ENCODE results near the gene LY6G6F. TPM values are rescaled to one million over a fixed set of nuclear protein-coding genes. Genes with fewer than 3 reads are reported as not detected.

Gene LY6G6F
- total and polyA plus RNA-seq, 2 of the 13 experiments (the other 11 are each of a cell fraction or from before 2014, with no cell fraction given) = not detected

DNA sequence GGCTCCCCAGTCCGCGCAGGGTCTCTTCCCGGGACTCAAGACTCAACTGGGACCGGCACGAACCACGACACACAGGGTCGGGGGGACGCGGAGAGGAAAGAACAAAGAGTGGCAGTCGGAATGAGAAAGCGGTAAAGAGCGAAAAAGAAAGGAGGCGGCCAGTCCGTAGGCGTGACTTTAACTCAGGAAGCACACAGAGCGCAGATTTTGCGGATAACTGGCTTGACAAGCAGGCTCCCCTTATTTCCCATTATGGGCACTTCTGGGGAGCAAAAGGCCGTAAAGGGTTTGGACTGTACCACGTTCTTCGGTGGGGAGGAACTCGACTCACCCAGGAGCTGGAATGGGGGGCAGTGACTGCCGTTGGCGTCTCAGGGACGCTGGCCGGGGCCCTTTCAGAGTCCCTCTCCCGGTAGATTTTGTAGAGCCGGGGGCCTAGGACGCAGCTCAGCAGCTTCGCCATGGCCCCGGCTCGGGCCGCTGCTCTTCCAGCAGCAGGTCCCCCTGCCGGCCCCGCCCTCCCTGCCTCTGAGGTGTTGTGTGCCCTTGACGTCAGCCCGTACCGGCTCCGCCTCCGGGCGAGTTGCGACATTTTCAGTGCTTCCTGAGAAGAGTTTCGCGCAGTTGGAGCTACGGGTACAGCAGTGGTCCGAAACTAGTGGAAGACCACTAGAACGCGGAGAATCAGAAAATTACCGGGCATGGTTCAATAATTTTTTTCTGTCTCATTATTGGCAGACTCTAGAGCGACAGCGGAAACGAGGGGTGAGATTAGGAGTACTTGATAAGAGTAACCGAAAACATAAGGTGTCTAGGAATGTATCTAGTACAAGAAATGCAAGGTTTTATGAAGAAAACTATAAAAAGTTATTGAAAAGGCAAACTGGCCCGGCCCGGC is 3.6 kb upstream of the LY6G6F start, which contains the start of gene ABHD16A (continued):
- TF ChIP-seq, protein P1, sequence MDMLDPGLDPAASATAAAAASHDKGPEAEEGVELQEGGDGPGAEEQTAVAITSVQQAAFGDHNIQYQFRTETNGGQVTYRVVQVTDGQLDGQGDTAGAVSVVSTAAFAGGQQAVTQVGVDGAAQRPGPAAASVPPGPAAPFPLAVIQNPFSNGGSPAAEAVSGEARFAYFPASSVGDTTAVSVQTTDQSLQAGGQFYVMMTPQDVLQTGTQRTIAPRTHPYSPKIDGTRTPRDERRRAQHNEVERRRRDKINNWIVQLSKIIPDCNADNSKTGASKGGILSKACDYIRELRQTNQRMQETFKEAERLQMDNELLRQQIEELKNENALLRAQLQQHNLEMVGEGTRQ (IDR thresholded peaks at IDR 0.05; ENCODE audit: low read depth, low read length) = no peak
- TF ChIP-seq, protein P1 (CRISPR knock-in tag; IDR thresholded peaks at IDR 0.05; ENCODE audit: borderline replicate concordance) = no peak
- no peak for TF ChIP-seq SMAD9 (CRISPR knock-in tag; IDR thresholded peaks at IDR 0.05)
- peak; percentile 92 for TF ChIP-seq ELF1 (CRISPR knock-in tag; IDR thresholded peaks at IDR 0.05)
- peak; percentile 93 for TF ChIP-seq THAP11 (CRISPR knock-in tag; IDR thresholded peaks at IDR 0.05)
- TF ChIP-seq, protein P2, sequence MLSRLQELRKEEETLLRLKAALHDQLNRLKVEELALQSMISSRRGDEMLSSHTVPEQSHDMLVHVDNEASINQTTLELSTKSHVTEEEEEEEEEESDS (CRISPR knock-in tag; IDR thresholded peaks at IDR 0.05; ENCODE audit: borderline replicate concordance) = 0 out of 2 replicates have a peak, but pooled peaks have one; percentile 31
- peak; percentile 59; the same call in 1 of the 2 replicates for TF ChIP-seq SRF (IDR thresholded peaks at IDR 0.05; ENCODE audit: low read depth, low read length)
- TF ChIP-seq, protein P3, sequence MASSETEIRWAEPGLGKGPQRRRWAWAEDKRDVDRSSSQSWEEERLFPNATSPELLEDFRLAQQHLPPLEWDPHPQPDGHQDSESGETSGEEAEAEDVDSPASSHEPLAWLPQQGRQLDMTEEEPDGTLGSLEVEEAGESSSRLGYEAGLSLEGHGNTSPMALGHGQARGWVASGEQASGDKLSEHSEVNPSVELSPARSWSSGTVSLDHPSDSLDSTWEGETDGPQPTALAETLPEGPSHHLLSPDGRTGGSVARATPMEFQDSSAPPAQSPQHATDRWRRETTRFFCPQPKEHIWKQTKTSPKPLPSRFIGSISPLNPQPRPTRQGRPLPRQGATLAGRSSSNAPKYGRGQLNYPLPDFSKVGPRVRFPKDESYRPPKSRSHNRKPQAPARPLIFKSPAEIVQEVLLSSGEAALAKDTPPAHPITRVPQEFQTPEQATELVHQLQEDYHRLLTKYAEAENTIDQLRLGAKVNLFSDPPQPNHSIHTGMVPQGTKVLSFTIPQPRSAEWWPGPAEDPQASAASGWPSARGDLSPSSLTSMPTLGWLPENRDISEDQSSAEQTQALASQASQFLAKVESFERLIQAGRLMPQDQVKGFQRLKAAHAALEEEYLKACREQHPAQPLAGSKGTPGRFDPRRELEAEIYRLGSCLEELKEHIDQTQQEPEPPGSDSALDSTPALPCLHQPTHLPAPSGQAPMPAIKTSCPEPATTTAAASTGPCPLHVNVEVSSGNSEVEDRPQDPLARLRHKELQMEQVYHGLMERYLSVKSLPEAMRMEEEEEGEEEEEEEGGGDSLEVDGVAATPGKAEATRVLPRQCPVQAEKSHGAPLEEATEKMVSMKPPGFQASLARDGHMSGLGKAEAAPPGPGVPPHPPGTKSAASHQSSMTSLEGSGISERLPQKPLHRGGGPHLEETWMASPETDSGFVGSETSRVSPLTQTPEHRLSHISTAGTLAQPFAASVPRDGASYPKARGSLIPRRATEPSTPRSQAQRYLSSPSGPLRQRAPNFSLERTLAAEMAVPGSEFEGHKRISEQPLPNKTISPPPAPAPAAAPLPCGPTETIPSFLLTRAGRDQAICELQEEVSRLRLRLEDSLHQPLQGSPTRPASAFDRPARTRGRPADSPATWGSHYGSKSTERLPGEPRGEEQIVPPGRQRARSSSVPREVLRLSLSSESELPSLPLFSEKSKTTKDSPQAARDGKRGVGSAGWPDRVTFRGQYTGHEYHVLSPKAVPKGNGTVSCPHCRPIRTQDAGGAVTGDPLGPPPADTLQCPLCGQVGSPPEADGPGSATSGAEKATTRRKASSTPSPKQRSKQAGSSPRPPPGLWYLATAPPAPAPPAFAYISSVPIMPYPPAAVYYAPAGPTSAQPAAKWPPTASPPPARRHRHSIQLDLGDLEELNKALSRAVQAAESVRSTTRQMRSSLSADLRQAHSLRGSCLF (CRISPR knock-in tag; IDR thresholded peaks at IDR 0.05; ENCODE audit: borderline replicate concordance) = no peak
- no peak for TF ChIP-seq ZNF260 (CRISPR knock-in tag; IDR thresholded peaks at IDR 0.05; ENCODE audit: borderline replicate concordance, low read depth)
- TF ChIP-seq ISX (CRISPR knock-in tag; conservative IDR thresholded peaks at IDR 0.05) = 0 out of 2 replicates have a peak, but pooled peaks have one; percentile 69
- TF ChIP-seq ARNT2 (CRISPR knock-in tag; IDR thresholded peaks at IDR 0.05; ENCODE audit: low read depth) = 0 out of 2 replicates have a peak, but pooled peaks have one; percentile 15
- no peak for TF ChIP-seq RBM22 (optimal IDR thresholded peaks at IDR 0.05; ENCODE audit: low read length)
